ENCODE results near the gene PITX1. TPM values are rescaled to one million over a fixed set of nuclear protein-coding genes. Genes with fewer than 3 reads are reported as not detected.

The PITX1 gene
- total and polyA plus RNA-seq, 4 donors = 0.43 to 1.3 (median 0.72) TPM

DNA sequence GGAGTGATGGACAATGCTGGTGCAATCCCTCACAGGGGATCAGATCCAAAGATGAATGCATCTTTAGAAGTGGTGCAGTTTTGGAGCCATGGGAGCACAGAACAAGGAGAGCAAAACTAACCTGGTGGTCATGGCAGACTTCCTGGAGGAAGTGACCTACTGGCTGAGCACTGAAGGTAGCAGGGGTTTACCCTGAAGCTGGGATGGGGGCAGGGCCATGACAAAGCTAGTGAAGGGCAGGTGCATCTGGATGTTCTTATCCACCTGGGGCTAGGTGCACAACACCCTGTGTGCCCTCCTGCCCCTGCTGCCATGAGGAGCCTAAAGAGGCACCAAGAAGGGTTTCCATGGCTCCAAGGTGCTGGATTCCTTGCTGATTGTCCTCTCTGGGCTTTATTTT, 11.5 kb upstream of the PITX1 start:
- TF ChIP-seq, protein P1, sequence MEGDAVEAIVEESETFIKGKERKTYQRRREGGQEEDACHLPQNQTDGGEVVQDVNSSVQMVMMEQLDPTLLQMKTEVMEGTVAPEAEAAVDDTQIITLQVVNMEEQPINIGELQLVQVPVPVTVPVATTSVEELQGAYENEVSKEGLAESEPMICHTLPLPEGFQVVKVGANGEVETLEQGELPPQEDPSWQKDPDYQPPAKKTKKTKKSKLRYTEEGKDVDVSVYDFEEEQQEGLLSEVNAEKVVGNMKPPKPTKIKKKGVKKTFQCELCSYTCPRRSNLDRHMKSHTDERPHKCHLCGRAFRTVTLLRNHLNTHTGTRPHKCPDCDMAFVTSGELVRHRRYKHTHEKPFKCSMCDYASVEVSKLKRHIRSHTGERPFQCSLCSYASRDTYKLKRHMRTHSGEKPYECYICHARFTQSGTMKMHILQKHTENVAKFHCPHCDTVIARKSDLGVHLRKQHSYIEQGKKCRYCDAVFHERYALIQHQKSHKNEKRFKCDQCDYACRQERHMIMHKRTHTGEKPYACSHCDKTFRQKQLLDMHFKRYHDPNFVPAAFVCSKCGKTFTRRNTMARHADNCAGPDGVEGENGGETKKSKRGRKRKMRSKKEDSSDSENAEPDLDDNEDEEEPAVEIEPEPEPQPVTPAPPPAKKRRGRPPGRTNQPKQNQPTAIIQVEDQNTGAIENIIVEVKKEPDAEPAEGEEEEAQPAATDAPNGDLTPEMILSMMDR (IDR thresholded peaks at IDR 0.05; ENCODE audit: control extremely low read depth, extremely low read depth) = no peak
- Histone ChIP-seq H3K4me3 (no peak overlapping the region), H3K4me1 (ENCODE audit: control insufficient read depth in 5 of 5, insufficient read depth in 5 of 5, low read length in 5 of 5) (peaks cover 0 to 4% (median 0%) of the 10 kb centered on the region in 5 donors), H3K27me3 (ENCODE audit: control insufficient read depth in 3 of 3, insufficient read depth in 3 of 3, low read length in 2 of 3) (peaks cover 8 to 91% (median 79%) of the 10 kb centered on the region in 3 donors), H3K27ac (ENCODE audit: low read depth in 1 of 2, low read length in 1 of 2) (no peak overlapping the region), H3K36me3 (ENCODE audit: control insufficient read depth in 4 of 4, insufficient read depth in 4 of 4, low read length in 4 of 4) (no peaks in the 10 kb centered on the region), H3K9me3 (ENCODE audit: control insufficient read depth in 4 of 4, insufficient read depth in 3 of 4, low read length in 3 of 4) (peaks cover 0 to 2% (median 0%) of the 10 kb centered on the region in 4 donors), H3K9ac (ENCODE audit: insufficient read depth in 1 of 2, low read length in 2 of 2) (no peak overlapping the region)
- DNase-seq (no peak), ATAC-seq (ENCODE audit: insufficient read depth, low FRiP score) (no peak)

DNA sequence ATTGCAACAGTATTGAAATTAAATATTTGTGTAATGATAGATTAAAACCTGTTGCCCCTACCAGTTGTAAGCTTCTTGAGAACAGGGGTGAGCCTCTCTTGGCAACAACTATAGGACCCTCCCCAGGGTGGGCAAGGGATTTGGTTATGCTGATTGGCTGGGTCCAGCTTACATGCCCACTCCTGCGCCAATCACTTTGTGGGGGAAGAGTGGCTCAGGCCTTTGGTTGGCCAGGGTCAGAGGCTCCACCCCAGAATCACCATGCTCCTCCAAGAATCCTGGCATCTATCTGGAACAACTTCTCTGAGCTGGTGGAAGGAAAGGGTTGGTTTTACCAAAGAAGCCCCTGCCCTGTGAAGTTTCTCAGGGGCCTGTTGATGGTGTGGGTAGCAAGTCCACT, 8.6 kb upstream of the PITX1 start:
- no peak for ATAC-seq (ENCODE audit: insufficient read depth, low FRiP score)
- peaks cover 0 to 11% (median 0%) of the 10 kb centered on the region in 4 donors for H3K9me3 ChIP-seq (ENCODE audit: control insufficient read depth in 4 of 4, insufficient read depth in 3 of 4, low read length in 3 of 4)
- H3K27ac ChIP-seq (ENCODE audit: low read depth in 1 of 2, low read length in 1 of 2) = no peak overlapping the region
- 88 to 100% methylated on average over 1 of the region's 1 CpG for WGBS, 2 donors
- H3K4me1 ChIP-seq (ENCODE audit: control insufficient read depth in 5 of 5, insufficient read depth in 5 of 5, low read length in 5 of 5) = peaks cover 0 to 15% (median 0%) of the 10 kb centered on the region in 5 donors
- H3K4me3 ChIP-seq = no peak overlapping the region
- TF ChIP-seq, protein P1 (IDR thresholded peaks at IDR 0.05; ENCODE audit: control extremely low read depth, extremely low read depth) = no peak
- H3K9ac ChIP-seq (ENCODE audit: insufficient read depth in 1 of 2, low read length in 2 of 2) = no peak overlapping the region
- H3K36me3 ChIP-seq (ENCODE audit: control insufficient read depth in 4 of 4, insufficient read depth in 4 of 4, low read length in 4 of 4) = no peaks in the 10 kb centered on the region
- no peak for DNase-seq
- H3K27me3 ChIP-seq (ENCODE audit: control insufficient read depth in 3 of 3, insufficient read depth in 3 of 3, low read length in 2 of 3) = peaks cover 7 to 93% (median 77%) of the 10 kb centered on the region in 3 donors

DNA sequence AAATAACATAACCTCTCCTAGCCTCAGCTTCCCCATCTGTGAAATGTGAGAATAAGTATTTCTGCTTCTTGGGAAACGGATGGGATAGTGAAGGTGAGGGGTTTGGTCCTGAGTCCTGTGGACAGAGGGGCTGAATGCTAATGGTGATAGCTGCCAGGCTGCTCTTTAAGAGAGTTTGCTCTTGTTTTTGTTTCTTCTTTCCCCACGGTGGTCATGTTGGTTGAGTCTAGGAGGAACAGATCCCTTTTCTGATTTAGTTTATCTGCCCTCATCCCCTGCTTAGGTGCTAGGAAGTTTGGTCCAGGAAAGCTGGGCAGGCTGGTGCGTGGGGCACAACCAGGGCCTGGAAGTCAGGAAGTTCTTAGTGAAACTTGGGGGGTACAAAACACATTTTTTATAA, 7.7 kb upstream of the PITX1 start:
- DNase-seq (no peak), ATAC-seq (ENCODE audit: insufficient read depth, low FRiP score) (no peak)
- H3K27ac ChIP-seq (ENCODE audit: low read depth in 1 of 2, low read length in 1 of 2) = no peak overlapping the region
- 58 to 62% methylated on average over 3 of the region's 3 CpGs for WGBS, 2 donors
- peaks cover 0 to 15% (median 0%) of the 10 kb centered on the region in 5 donors for H3K4me1 ChIP-seq (ENCODE audit: control insufficient read depth in 5 of 5, insufficient read depth in 5 of 5, low read length in 5 of 5)
- peaks cover 7 to 95% (median 83%) of the 10 kb centered on the region in 3 donors for H3K27me3 ChIP-seq (ENCODE audit: control insufficient read depth in 3 of 3, insufficient read depth in 3 of 3, low read length in 2 of 3)
- H3K9me3 ChIP-seq (ENCODE audit: control insufficient read depth in 4 of 4, insufficient read depth in 3 of 4, low read length in 3 of 4) = peaks cover 0 to 11% (median 0%) of the 10 kb centered on the region in 4 donors
- H3K36me3 ChIP-seq (ENCODE audit: control insufficient read depth in 4 of 4, insufficient read depth in 4 of 4, low read length in 4 of 4) = no peaks in the 10 kb centered on the region
- TF ChIP-seq, protein P1 (IDR thresholded peaks at IDR 0.05; ENCODE audit: control extremely low read depth, extremely low read depth) = no peak
- no peak overlapping the region for H3K4me3 ChIP-seq
- no peak overlapping the region for H3K9ac ChIP-seq (ENCODE audit: insufficient read depth in 1 of 2, low read length in 2 of 2)

DNA sequence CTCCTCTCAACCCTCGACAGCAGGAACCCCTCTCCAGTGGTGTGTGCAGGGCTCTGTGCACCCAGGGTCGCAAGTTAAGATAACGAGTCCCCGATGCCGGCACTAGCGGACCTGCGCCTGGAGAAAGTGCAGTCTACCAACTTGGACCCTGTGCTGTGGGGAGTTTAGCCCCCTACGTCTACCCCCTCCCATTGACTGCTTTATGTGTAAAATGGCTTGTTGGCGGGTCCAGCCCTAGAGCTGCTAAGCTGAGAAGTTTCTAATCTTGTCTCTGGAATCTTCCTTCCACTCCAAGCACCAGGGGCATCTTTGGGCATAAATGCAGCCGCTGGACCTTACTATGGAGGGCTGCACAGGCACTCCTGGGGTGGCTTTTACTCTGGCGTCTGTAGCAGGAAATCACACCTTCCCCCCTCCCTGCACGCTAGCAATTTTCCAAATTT, 7.1 kb upstream of the PITX1 start:
- Histone ChIP-seq H3K36me3 (ENCODE audit: control insufficient read depth in 4 of 4, insufficient read depth in 4 of 4, low read length in 4 of 4) (no peaks in the 10 kb centered on the region), H3K9ac (ENCODE audit: insufficient read depth in 1 of 2, low read length in 2 of 2) (no peak overlapping the region), H3K27me3 (ENCODE audit: control insufficient read depth in 3 of 3, insufficient read depth in 3 of 3, low read length in 2 of 3) (peaks cover 7 to 95% (median 83%) of the 10 kb centered on the region in 3 donors), H3K27ac (ENCODE audit: low read depth in 1 of 2, low read length in 1 of 2) (no peak overlapping the region), H3K9me3 (ENCODE audit: control insufficient read depth in 4 of 4, insufficient read depth in 3 of 4, low read length in 3 of 4) (peaks cover 0 to 14% (median 0%) of the 10 kb centered on the region in 4 donors), H3K4me1 (ENCODE audit: control insufficient read depth in 5 of 5, insufficient read depth in 5 of 5, low read length in 5 of 5) (peaks cover 0 to 15% (median 0%) of the 10 kb centered on the region in 5 donors), H3K4me3 (no peak overlapping the region)
- TF ChIP-seq, protein P1 (IDR thresholded peaks at IDR 0.05; ENCODE audit: control extremely low read depth, extremely low read depth) = no peak
- no peak for ATAC-seq (ENCODE audit: insufficient read depth, low FRiP score)
- DNase-seq = no peak
- 30 to 35% methylated on average over 12 of the region's 12 CpGs for WGBS, 2 donors
